Panc1 (cell line): ENCODE measurements around the gene IZUMO4. TPM values are rescaled to one million over a fixed set of nuclear protein-coding genes. Genes with fewer than 3 reads are reported as not detected.
"Not testable (repeated sequence)": the region's sequence is repeated elsewhere in the genome, so short reads cannot be mapped to it uniquely, and the experiment has no call there.

ENCODE experiments used
- ATAC-seq: fragments of 200-7000 bp; cut with Tn5 transposase; 2 replicates; pipeline ENCODE4 v1.9.1; 2020; ENCODE audit warnings: mild to moderate bottlenecking, moderate library complexity
- BruUV-seq: library from RNA; stranded (reverse); fragments of 400-500 nt; replicated peaks from 2 replicates; lab custom pipeline; 2021; lab: Mats Ljungman, UMichigan
- CTCF ChIA-PET: fragments of 300-600 bp; sonication (Branson Sonifier 250); formaldehyde crosslinking; loops from one replicate; lab custom pipeline; 2022; ENCODE audit warnings: antibody characterized with exemption; lab: Charles Lee
- POLR2A ChIA-PET: fragments of 300-600 bp; sonication (Branson Sonifier 250); formaldehyde crosslinking; loops from one replicate; lab custom pipeline; 2022; ENCODE audit warnings: antibody characterized with exemption; lab: Charles Lee
- DNase-seq: peaks from one replicate; pipeline ENCODE4 v3.0.0-alpha.2; 2010; ENCODE audit warnings: low read depth, low spot score
- H3K27ac ChIP-seq: 2 replicates; pipeline ENCODE4 v1.5.1; 2011; ENCODE audit warnings: mild to moderate bottlenecking, low read length, inconsistent platforms
- H3K27me3 ChIP-seq: fragments of 200-500 bp; sonication (Bioruptor generic); 2 replicates; pipeline ENCODE4 v1.6.0; 2014; ENCODE audit warnings: low read length, inconsistent platforms; ENCODE audit not compliant: control insufficient read depth, insufficient read depth
- H3K36me3 ChIP-seq: fragments of 200-500 bp; sonication (Bioruptor generic); 2 replicates; pipeline ENCODE4 v1.5.1; 2014; ENCODE audit warnings: inconsistent platforms, mild to moderate bottlenecking, low read length, moderate library complexity; ENCODE audit not compliant: control insufficient read depth, insufficient read depth
- H3K4me1 ChIP-seq: 2 replicates; pipeline ENCODE4 v1.5.1; 2011; ENCODE audit warnings: inconsistent platforms, mild to moderate bottlenecking, low read length, moderate library complexity; ENCODE audit not compliant: control insufficient read depth, insufficient read depth
- H3K4me3 ChIP-seq, 2 experiments: 2 replicates each; pipeline ENCODE4 v1.5.1; 2011 to 2012; ENCODE audit warnings: low read depth in 2 of 2, low read length in 2 of 2, mild to moderate bottlenecking in 2 of 2, inconsistent platforms in 1 of 2, moderate library complexity in 1 of 2
- H3K9me3 ChIP-seq: fragments of 200-500 bp; sonication (Bioruptor generic); 2 replicates; pipeline ENCODE4 v1.5.1; 2014; ENCODE audit warnings: low read depth, mild to moderate bottlenecking, inconsistent platforms, low read length, moderate library complexity; ENCODE audit not compliant: control insufficient read depth, insufficient read depth
- CTCF ChIP-seq: fragments of 450-650 bp; IDR thresholded peaks from 2 replicates; pipeline ENCODE4 v1.5.1; 2017; ENCODE audit warnings: mild to moderate bottlenecking
- POLR2AphosphoS5 ChIP-seq: IDR thresholded peaks from 2 replicates; pipeline ENCODE4 v1.6.1; 2012; ENCODE audit warnings: mild to moderate bottlenecking, low read depth, low read length, moderate library complexity
- SIN3A ChIP-seq: IDR thresholded peaks from 2 replicates; pipeline ENCODE4 v1.6.1; 2012; ENCODE audit warnings: low read depth, mild to moderate bottlenecking, low read length, moderate library complexity, borderline replicate concordance; ENCODE audit not compliant: insufficient read depth
- TCF7L2 ChIP-seq: IDR thresholded peaks from 2 replicates; pipeline ENCODE4 v1.6.1; 2011; ENCODE audit warnings: mild to moderate bottlenecking, low read depth, low read length, inconsistent platforms
- in situ Hi-C: cut with HindIII; loops from 2 replicates; pipeline ENCODE4 v1.10.0; 2016; ENCODE audit warnings: low sequenced_read_pairs, low pct_unique_long_range_greater_than_20kb
- intact Hi-C: fragments of 100-400 bp; cut with micrococcal nuclease; formaldehyde crosslinking; loops from one replicate; pipeline ENCODE4 v1.10.0; 2022; ENCODE audit not compliant: unreplicated experiment
- total RNA-seq: library from RNA; stranded (reverse); gene quantifications from one replicate; pipeline ENCODE4 v1.2.1, GENCODE V29; 2021; ENCODE audit not compliant: unreplicated experiment
- TF ChIP-seq, protein P1 (sequence below), 2 experiments: IDR thresholded peaks; 2 replicates each; pipeline ENCODE4 v1.6.1; 2011 to 2012; ENCODE audit warnings: low read depth in 2 of 2, control low read depth in 1 of 2, low read length in 1 of 2, mild to moderate bottlenecking in 1 of 2, moderate library complexity in 1 of 2; ENCODE audit not compliant: insufficient read depth in 1 of 2

The IZUMO4 gene
- total RNA-seq, 1 experiment from 2014 or later: 5.4 TPM

- no peak overlapping the region for H3K27ac ChIP-seq
- in situ Hi-C loops (no loop called here), intact Hi-C loops (no loop called here)
- no peak for ATAC-seq
- DNase-seq: no peak
- ChIA-PET POLR2A (no interaction called here), CTCF (no interaction called here)
- no peaks in the 10 kb centered on the region for H3K4me1 ChIP-seq
- H3K9me3 ChIP-seq: no peaks in the 10 kb centered on the region
- TF ChIP-seq TCF7L2: no peak
- TF ChIP-seq SIN3A: no peak
- TF ChIP-seq POLR2AphosphoS5: no peak
- TF ChIP-seq, protein P1, sequence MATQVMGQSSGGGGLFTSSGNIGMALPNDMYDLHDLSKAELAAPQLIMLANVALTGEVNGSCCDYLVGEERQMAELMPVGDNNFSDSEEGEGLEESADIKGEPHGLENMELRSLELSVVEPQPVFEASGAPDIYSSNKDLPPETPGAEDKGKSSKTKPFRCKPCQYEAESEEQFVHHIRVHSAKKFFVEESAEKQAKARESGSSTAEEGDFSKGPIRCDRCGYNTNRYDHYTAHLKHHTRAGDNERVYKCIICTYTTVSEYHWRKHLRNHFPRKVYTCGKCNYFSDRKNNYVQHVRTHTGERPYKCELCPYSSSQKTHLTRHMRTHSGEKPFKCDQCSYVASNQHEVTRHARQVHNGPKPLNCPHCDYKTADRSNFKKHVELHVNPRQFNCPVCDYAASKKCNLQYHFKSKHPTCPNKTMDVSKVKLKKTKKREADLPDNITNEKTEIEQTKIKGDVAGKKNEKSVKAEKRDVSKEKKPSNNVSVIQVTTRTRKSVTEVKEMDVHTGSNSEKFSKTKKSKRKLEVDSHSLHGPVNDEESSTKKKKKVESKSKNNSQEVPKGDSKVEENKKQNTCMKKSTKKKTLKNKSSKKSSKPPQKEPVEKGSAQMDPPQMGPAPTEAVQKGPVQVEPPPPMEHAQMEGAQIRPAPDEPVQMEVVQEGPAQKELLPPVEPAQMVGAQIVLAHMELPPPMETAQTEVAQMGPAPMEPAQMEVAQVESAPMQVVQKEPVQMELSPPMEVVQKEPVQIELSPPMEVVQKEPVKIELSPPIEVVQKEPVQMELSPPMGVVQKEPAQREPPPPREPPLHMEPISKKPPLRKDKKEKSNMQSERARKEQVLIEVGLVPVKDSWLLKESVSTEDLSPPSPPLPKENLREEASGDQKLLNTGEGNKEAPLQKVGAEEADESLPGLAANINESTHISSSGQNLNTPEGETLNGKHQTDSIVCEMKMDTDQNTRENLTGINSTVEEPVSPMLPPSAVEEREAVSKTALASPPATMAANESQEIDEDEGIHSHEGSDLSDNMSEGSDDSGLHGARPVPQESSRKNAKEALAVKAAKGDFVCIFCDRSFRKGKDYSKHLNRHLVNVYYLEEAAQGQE (IDR thresholded peaks at IDR 0.05; ENCODE audit: insufficient read depth in 1 of 2, low read depth in 2 of 2, low read length in 1 of 2): no peak
- TF ChIP-seq CTCF: no peak
- H3K27me3 ChIP-seq: no peaks in the 10 kb centered on the region
- H3K4me3 ChIP-seq: no peak overlapping the region
- BruUV-seq: no TSS peak
- peaks cover 3% of the 10 kb centered on the region for H3K36me3 ChIP-seq
Observed at GRCh38 chr19:2127758-2128157, 31.0 kb downstream of the IZUMO4 start.

DNA sequence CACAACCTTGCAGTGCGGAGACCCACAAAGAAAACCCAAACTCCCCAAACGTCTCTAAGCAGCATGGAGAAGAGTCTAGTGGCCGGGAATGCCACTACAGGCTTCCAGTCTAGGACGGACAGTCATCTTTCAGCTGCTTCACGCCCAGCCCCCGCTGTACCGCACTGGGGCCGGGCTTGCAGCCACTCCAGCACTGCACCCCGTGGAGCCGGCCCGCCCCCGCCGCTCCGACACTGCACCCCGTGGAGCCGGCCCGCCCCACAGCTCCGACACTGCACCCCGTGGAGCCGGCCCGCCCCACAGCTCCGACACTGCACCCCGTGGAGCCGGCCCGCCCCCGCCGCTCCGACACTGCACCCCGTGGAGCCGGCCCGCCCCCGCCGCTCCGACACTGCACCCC, 31.5 kb downstream of the IZUMO4 start:
- DNase-seq, H3K27me3 ChIP-seq, ATAC-seq, POLR2A ChIA-PET, H3K27ac ChIP-seq, BruUV-seq, intact Hi-C loops, H3K4me3 ChIP-seq, CTCF ChIA-PET, in situ Hi-C loops, H3K4me1 ChIP-seq, H3K9me3 ChIP-seq, H3K36me3 ChIP-seq: not testable (repeated sequence)

DNA sequence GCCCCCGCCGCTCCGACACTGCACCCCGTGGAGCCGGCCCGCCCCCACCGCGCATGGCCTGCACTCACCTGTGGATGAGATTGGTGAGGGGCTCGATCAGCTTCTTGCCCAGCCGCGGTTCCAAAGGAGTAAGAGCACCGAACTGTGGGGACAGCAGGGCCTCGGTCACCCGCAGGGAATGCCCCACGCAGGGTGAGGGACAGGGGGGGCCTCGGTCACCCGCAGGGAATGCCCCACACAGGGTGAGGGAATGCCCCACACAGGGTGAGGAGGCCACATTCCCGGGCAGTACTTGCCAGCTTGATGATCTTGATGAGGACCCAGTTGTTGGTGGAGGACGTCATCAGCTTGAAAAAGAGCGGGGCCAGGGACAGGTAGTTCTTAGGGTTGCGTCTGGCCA, 32.3 kb downstream of the IZUMO4 start:
- intact Hi-C loops (no loop called here), in situ Hi-C loops (no loop called here)
- CTCF ChIA-PET: no interaction called here
- H3K27ac ChIP-seq: no peak overlapping the region
- H3K4me3 ChIP-seq: no peak overlapping the region
- DNase-seq: no peak
- H3K4me1 ChIP-seq: no peaks in the 10 kb centered on the region
- no peak for TF ChIP-seq POLR2AphosphoS5
- TF ChIP-seq, protein P1 (IDR thresholded peaks at IDR 0.05; ENCODE audit: insufficient read depth in 1 of 2, low read depth in 2 of 2, low read length in 1 of 2): no peak
- TF ChIP-seq SIN3A: no peak
- TF ChIP-seq TCF7L2: no peak
- TF ChIP-seq CTCF: no peak
- no TSS peak for BruUV-seq
- peaks cover 3% of the 10 kb centered on the region; the same call in 1 of the 2 replicates for H3K36me3 ChIP-seq
- no peaks in the 10 kb centered on the region for H3K27me3 ChIP-seq
- ATAC-seq: no peak
- POLR2A ChIA-PET: no interaction called here
- H3K9me3 ChIP-seq: no peaks in the 10 kb centered on the region
